ENCODE measurements around the gene RPL27A.
A peak's percentile ranks its signal among the peaks of the same experiment; 100 is the strongest.

Gene RPL27A

DNA sequence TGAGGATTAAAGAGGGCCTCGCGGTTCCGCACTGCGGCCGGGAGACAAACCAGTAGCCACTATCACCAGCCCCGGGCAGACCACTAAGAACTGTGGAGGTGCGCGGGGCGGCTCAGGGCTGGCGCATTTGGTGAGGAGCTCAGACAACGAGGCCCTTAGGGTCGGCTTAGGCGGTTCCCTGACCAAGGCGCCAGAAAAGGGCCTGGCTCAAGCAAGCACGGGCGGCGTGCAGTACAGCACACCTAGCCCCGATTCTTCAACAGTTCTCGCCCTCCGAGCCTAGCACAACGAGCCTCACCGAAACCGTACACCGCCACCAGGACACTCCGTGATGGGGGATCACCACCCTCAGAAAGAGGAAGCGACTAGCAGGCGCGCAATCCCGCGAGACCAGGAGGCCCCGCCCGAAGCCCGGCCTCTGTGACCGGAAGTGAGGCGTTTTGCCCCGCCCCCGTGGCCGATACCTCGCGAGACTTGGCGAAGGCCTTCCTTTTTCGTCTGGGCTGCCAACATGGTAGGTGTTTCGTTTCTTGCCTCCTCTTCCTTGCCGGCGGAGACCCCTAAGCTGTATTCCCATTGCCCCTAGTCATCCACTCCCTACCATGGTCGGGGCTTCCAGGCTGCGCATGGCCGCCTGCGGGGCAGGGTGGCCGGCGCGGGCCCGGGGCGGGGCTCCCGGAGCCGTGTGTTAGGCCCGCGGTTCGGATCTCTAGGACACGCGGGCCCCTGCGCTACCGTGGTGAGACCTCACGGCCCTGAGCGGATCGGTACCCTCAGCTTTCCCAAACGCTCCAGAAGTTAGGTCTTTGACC lies at the start of gene RPL27A, which contains the start of gene TRIM66:
RPL27A (plus strand) TSS at position 490 of the 812 bp plus-strand sequence; CDS start at position 512, 22 bp downstream.
TRIM66 (minus strand) TSS at position 363 of the 812 bp plus-strand sequence. CDS start 10,391 bp downstream, outside the sequence.
- Histone ChIP-seq H3K27me3 (replicated peaks; ENCODE audit: control insufficient read depth, insufficient read depth, low read length) (no peaks in the 10 kb centered on the region), H3K4me3 (ENCODE audit: low read length) (peak within 1 kb of the TSS; percentile 87), H3K9me3 (ENCODE audit: control insufficient read depth, low read length) (no peaks in the 10 kb centered on the region), H3K9ac (ENCODE audit: low read length) (peak within 1 kb of the TSS; percentile 99), H3K4me1 (ENCODE audit: control insufficient read depth, insufficient read depth, low read length) (peaks cover 31% of the 10 kb centered on the region), H3K36me3 (ENCODE audit: control insufficient read depth, insufficient read depth, low read length, severe bottlenecking) (peaks cover 48% of the 10 kb centered on the region)
- DNase-seq (ENCODE audit: low read depth), result peak; percentile 99

DNA sequence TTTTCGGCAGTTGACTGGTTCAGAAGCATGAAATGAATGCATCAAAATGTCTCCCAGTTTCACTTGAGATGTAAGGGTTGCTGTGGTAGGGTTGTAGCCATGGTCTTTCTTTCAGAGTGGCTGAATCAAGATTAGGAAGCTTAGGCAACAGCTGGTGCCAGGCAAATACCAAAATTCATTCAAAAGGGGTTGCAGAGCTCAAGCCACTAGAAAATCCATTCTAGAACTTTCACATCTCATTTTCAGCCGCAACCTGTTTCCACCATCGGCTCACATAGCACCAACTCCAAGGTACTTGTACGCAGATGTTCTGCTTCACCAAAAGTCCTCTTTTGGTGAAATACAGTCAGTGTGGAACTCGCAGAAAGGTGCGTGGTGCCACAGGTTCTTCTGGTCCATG lies 48.1 kb upstream of the RPL27A start:
- no peak for DNase-seq (ENCODE audit: low read depth)
- Histone ChIP-seq H3K4me3 (ENCODE audit: low read length) (no peak overlapping the region), H3K9ac (ENCODE audit: low read length) (no peak overlapping the region), H3K27me3 (replicated peaks; ENCODE audit: control insufficient read depth, insufficient read depth, low read length) (no peaks in the 10 kb centered on the region), H3K36me3 (ENCODE audit: control insufficient read depth, insufficient read depth, low read length, severe bottlenecking) (peaks cover 58% of the 10 kb centered on the region), H3K4me1 (ENCODE audit: control insufficient read depth, insufficient read depth, low read length) (peaks cover 11% of the 10 kb centered on the region), H3K9me3 (ENCODE audit: control insufficient read depth, low read length) (peaks cover 10% of the 10 kb centered on the region)

DNA sequence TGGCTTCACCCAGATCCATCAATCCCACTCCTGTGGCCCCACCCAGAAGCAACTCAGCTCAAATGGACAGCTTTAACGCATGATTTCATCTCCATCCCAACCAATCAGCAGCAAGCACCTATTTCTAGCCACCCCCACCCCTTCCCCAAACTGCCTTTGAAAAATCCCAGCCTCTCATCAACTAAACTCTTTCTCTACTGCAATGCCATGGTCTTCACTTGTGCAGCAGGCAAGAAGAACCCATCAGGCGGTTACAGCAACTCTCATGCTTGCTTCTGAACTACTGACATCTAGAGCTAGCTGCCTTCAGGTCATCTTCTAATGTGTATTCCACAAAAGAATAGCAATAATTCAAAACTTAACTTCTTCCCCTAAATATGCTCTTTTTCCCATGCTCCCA lies 46.5 kb upstream of the RPL27A start:
- H3K27me3 ChIP-seq (replicated peaks; ENCODE audit: control insufficient read depth, insufficient read depth, low read length), result no peaks in the 10 kb centered on the region
- peaks cover 6% of the 10 kb centered on the region for H3K4me1 ChIP-seq (ENCODE audit: control insufficient read depth, insufficient read depth, low read length)
- H3K9ac ChIP-seq (ENCODE audit: low read length), result no peak overlapping the region
- DNase-seq (ENCODE audit: low read depth), result no peak
- no peak overlapping the region for H3K4me3 ChIP-seq (ENCODE audit: low read length)
- peaks cover 10% of the 10 kb centered on the region for H3K9me3 ChIP-seq (ENCODE audit: control insufficient read depth, low read length)
- peaks cover 68% of the 10 kb centered on the region for H3K36me3 ChIP-seq (ENCODE audit: control insufficient read depth, insufficient read depth, low read length, severe bottlenecking)

DNA sequence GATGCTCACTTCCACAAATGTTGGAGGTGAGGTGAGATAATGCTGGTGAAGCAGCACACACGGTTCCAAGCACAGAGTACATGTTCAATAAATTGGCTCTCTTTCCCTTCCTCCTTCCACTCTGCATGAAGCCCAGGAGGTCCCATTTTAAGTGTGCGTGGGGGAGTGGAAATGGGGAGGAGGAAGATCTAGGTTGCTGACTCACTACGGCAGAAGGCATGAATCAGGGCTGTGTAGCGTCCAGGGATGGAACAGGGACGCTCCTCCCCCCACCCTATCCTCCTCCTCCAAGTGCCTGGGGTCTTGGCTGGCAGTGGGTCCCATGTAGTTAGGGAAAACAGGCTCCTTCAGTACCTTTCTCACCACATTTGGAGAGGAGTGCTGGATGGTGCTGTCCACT lies 44.3 kb upstream of the RPL27A start:
- no peak overlapping the region for H3K9ac ChIP-seq (ENCODE audit: low read length)
- peaks cover 76% of the 10 kb centered on the region for H3K36me3 ChIP-seq (ENCODE audit: control insufficient read depth, insufficient read depth, low read length, severe bottlenecking)
- H3K9me3 ChIP-seq (ENCODE audit: control insufficient read depth, low read length), result peaks cover 10% of the 10 kb centered on the region
- H3K4me1 ChIP-seq (ENCODE audit: control insufficient read depth, insufficient read depth, low read length), result no peaks in the 10 kb centered on the region
- H3K4me3 ChIP-seq (ENCODE audit: low read length), result no peak overlapping the region
- DNase-seq (ENCODE audit: low read depth), result no peak
- H3K27me3 ChIP-seq (replicated peaks; ENCODE audit: control insufficient read depth, insufficient read depth, low read length), result no peaks in the 10 kb centered on the region

DNA sequence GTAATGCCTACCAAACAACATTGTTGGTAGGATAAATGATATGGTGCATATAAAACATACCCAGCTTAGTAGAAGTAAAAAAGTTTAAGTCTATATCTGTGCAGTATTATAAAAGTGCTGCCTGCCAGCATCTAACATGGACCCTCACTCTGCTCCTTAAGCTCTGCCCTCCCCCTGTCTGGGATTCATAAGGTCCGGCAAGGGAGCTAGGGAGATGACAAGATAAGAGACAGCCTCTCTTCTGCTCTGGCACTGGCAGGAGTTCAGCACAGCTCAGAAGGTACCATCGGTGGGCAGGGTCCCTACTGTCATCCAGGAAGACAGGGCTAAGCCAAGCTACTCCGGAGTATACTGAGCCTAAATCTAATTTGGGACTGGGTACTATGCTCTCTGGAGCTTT lies 42.9 kb upstream of the RPL27A start:
- peaks cover 10% of the 10 kb centered on the region for H3K9me3 ChIP-seq (ENCODE audit: control insufficient read depth, low read length)
- H3K4me3 ChIP-seq (ENCODE audit: low read length), result no peak overlapping the region
- H3K9ac ChIP-seq (ENCODE audit: low read length), result no peak overlapping the region
- no peaks in the 10 kb centered on the region for H3K27me3 ChIP-seq (replicated peaks; ENCODE audit: control insufficient read depth, insufficient read depth, low read length)
- no peaks in the 10 kb centered on the region for H3K4me1 ChIP-seq (ENCODE audit: control insufficient read depth, insufficient read depth, low read length)
- no peak for DNase-seq (ENCODE audit: low read depth)
- H3K36me3 ChIP-seq (ENCODE audit: control insufficient read depth, insufficient read depth, low read length, severe bottlenecking), result peaks cover 74% of the 10 kb centered on the region

DNA sequence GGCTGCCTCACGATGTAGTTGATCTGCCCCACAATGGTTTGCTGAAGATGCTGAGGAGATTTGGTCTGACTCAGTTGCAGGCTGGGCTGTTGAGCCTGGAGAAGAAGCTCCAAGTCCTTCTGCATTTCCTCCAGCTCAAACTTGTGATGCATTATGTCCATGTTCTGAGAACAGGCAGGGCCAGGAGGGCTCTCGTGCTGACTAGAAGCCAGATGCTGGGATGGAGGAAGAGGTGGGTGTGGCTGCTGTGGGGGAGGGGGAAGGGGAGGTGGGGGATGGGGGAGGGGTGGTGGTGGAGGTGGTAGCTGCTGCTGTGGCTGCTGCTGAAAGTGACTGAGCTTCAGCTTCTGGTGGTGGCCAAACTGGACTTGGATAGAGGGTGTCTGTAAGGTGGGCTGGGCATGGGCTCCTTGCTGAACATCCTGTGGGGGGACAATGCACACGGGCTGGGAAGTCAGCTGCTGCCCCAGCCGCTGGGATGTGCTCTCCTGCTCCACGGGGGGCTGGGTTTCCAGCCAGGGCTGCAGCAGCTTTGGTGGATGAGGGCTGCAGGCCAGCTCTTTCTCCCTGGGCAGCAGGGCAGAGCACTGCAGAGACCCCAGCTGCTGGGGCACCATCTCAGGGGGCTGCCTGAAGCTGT lies 42.2 kb upstream of the RPL27A start:
- H3K9me3 ChIP-seq (ENCODE audit: control insufficient read depth, low read length), result peaks cover 10% of the 10 kb centered on the region
- H3K36me3 ChIP-seq (ENCODE audit: control insufficient read depth, insufficient read depth, low read length, severe bottlenecking), result peaks cover 75% of the 10 kb centered on the region
- no peaks in the 10 kb centered on the region for H3K27me3 ChIP-seq (replicated peaks; ENCODE audit: control insufficient read depth, insufficient read depth, low read length)
- no peak overlapping the region for H3K9ac ChIP-seq (ENCODE audit: low read length)
- H3K4me1 ChIP-seq (ENCODE audit: control insufficient read depth, insufficient read depth, low read length), result no peaks in the 10 kb centered on the region
- no peak for DNase-seq (ENCODE audit: low read depth)
- H3K4me3 ChIP-seq (ENCODE audit: low read length), result no peak overlapping the region

DNA sequence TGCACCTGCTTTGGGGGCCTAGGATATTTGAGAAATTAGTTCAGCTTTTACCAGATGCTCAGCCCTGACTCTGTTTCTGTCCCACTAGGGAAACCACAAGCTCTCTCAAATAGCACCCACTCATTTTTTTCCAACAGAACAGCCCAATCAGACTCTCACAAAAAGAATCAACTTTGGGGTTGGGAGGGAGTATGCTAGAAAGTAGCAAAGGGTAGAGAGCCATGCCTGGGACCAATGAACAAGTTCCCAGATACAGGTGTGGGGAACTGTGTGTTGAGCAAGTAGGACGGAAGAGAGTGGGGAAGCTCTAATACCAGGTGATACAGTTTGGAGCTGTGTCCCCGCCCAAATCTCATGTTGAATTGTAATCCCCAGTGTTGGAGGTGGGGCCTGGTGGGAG lies 41.3 kb upstream of the RPL27A start:
- no peak for DNase-seq (ENCODE audit: low read depth)
- Histone ChIP-seq H3K27me3 (replicated peaks; ENCODE audit: control insufficient read depth, insufficient read depth, low read length) (no peaks in the 10 kb centered on the region), H3K4me3 (ENCODE audit: low read length) (no peak overlapping the region), H3K4me1 (ENCODE audit: control insufficient read depth, insufficient read depth, low read length) (no peaks in the 10 kb centered on the region), H3K9ac (ENCODE audit: low read length) (no peak overlapping the region), H3K36me3 (ENCODE audit: control insufficient read depth, insufficient read depth, low read length, severe bottlenecking) (peaks cover 75% of the 10 kb centered on the region), H3K9me3 (ENCODE audit: control insufficient read depth, low read length) (peaks cover 5% of the 10 kb centered on the region)

DNA sequence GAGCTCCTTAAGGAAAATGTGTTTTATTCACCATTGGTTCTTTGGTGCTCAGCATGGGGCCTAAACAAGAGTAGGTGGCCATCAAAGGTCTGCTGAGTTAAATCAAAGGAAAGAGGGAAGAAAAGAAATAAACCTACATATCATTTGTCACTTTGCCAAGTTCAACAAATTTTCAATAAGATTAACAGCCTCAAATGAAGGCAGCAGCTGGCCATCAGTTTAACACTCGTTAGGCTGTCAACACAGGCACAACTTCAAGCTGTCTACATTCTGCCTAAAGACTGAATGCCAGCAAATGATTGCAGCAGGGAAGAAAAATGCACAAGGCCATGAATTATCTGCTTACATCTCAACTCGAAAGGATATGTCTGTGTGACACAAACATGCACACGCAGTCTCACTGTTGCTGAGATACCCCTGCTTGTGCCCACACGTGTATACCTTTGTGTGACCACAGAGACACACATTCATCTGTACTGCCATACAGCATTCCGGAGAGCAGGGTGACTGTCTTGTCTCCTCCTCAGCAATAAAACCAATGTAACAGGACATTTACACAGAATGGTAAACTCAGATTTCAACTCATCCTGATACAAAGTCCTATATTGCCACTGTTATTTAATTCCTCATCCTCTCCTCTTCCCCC lies 40.3 kb upstream of the RPL27A start:
- H3K4me1 ChIP-seq (ENCODE audit: control insufficient read depth, insufficient read depth, low read length), result no peaks in the 10 kb centered on the region

DNA sequence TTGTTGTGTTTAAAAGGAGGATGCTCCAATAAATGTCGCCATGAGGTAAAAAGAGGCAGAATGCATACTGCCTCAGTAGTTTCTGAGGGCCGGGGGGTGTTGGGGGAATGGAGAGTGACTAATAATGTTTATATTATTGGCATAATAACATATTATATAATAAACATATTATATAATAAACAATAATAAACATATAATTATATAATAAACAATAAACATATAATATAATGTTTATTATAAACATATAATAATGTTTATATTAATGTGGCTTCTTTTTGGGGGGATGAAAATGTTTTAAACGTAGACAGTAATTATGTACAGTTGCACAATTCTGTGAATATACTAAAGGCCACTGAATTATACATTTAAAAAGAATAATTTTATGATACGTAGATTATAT lies 35.7 kb upstream of the RPL27A start:
- no peak for DNase-seq (ENCODE audit: low read depth)
- Histone ChIP-seq H3K4me1 (ENCODE audit: control insufficient read depth, insufficient read depth, low read length) (peaks cover 6% of the 10 kb centered on the region), H3K27me3 (replicated peaks; ENCODE audit: control insufficient read depth, insufficient read depth, low read length) (no peaks in the 10 kb centered on the region), H3K36me3 (ENCODE audit: control insufficient read depth, insufficient read depth, low read length, severe bottlenecking) (peaks cover 46% of the 10 kb centered on the region), H3K9ac (ENCODE audit: low read length) (no peak overlapping the region), H3K4me3 (ENCODE audit: low read length) (no peak overlapping the region), H3K9me3 (ENCODE audit: control insufficient read depth, low read length) (no peaks in the 10 kb centered on the region)

More for the DNA sequence above, 40.3 kb upstream of the RPL27A start:
- Histone ChIP-seq H3K4me3 (ENCODE audit: low read length) (no peak overlapping the region), H3K27me3 (replicated peaks; ENCODE audit: control insufficient read depth, insufficient read depth, low read length) (no peaks in the 10 kb centered on the region), H3K36me3 (ENCODE audit: control insufficient read depth, insufficient read depth, low read length, severe bottlenecking) (peaks cover 72% of the 10 kb centered on the region), H3K9ac (ENCODE audit: low read length) (no peak overlapping the region), H3K9me3 (ENCODE audit: control insufficient read depth, low read length) (no peaks in the 10 kb centered on the region)
- DNase-seq (ENCODE audit: low read depth), result no peak

DNA sequence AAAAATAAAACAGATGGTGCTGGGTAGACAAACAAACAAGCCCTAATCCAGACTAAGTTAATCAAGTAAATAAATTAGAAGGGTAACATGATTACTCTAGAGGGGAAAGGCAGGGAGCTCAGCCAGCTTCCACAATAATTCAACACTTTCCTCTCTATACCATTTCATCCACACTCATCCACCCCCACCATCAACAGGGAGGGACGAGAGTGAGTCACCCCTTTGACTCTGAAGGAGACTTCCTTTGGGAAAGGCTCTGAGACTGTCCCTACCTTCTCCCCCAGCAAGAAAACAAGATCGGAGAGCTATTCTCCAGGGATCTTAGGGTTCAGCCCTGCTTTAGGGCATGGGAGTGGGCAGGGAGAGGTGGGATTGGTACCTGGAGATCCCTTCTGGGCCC lies 33.2 kb upstream of the RPL27A start:
- H3K9me3 ChIP-seq (ENCODE audit: control insufficient read depth, low read length), result no peaks in the 10 kb centered on the region
- peaks cover 40% of the 10 kb centered on the region for H3K36me3 ChIP-seq (ENCODE audit: control insufficient read depth, insufficient read depth, low read length, severe bottlenecking)
- H3K4me1 ChIP-seq (ENCODE audit: control insufficient read depth, insufficient read depth, low read length), result peaks cover 14% of the 10 kb centered on the region
- H3K27me3 ChIP-seq (replicated peaks; ENCODE audit: control insufficient read depth, insufficient read depth, low read length), result no peaks in the 10 kb centered on the region
- H3K9ac ChIP-seq (ENCODE audit: low read length), result no peak overlapping the region
- H3K4me3 ChIP-seq (ENCODE audit: low read length), result no peak overlapping the region
- DNase-seq (ENCODE audit: low read depth), result peak; percentile 43

DNA sequence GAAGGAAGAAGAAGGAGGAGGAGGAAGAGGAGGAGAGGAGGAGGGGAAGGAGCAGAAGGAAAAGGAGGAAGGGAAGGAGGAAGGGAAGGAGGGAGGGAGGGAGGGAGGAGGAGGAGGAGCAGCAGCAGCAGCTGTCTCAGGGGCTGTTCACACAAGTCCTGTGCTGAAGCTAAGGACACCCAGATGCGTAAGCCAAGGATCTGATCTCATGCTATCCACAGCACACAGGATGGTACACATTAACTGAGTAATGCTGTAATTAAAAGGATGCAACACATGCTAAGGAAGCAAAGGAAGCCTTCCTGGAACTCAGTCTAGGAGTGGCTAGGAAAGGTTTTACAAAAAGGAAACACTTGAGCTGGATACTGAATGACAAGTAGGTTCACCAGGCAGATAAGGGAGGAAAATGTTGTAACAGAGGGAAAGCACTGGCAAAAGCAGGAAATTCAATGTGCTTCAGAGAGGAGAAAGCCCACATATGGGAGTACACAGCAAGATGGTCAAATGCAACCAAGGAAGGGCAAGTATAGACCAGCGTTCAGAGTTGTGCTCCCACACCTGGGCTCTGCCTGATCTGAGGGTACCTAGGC lies 32.1 kb upstream of the RPL27A start:
- Histone ChIP-seq H3K9ac (ENCODE audit: low read length) (no peak overlapping the region), H3K36me3 (ENCODE audit: control insufficient read depth, insufficient read depth, low read length, severe bottlenecking) (peaks cover 28% of the 10 kb centered on the region), H3K4me1 (ENCODE audit: control insufficient read depth, insufficient read depth, low read length) (peaks cover 14% of the 10 kb centered on the region), H3K27me3 (replicated peaks; ENCODE audit: control insufficient read depth, insufficient read depth, low read length) (no peaks in the 10 kb centered on the region), H3K9me3 (ENCODE audit: control insufficient read depth, low read length) (no peaks in the 10 kb centered on the region), H3K4me3 (ENCODE audit: low read length) (no peak overlapping the region)
- DNase-seq (ENCODE audit: low read depth), result no peak

Data from adipocyte (in vitro differentiated cells).